Immature natural killer cell (primary cell): ENCODE measurements around the gene TRIP4. TPM values are rescaled to one million over a fixed set of nuclear protein-coding genes. Genes with fewer than 3 reads are reported as not detected.

Source experiments
- DNase-seq, 3 donors: peaks; one replicate each; pipeline ENCODE4 v3.0.0; 2022; ENCODE audit warnings: mixed read lengths in 1 of 3
- H3K27ac Mint-ChIP-seq, 6 donors: one replicate each; pipeline ENCODE4 v1.8.0; 2020; ENCODE audit warnings: mixed read lengths in 6 of 6, mild to moderate bottlenecking in 5 of 6, inconsistent platforms in 4 of 6, moderate library complexity in 3 of 6
- H3K27me3 Mint-ChIP-seq, 3 donors: one replicate each; pipeline ENCODE4 v1.8.0; 2020 to 2021; ENCODE audit warnings: low read depth in 3 of 3, mild to moderate bottlenecking in 3 of 3, mixed read lengths in 3 of 3, moderate library complexity in 3 of 3, inconsistent platforms in 1 of 3
- H3K36me3 Mint-ChIP-seq, 3 donors: one replicate each; pipeline ENCODE4 v1.8.0; 2020; ENCODE audit warnings: mixed read lengths in 3 of 3, inconsistent platforms in 2 of 3, mild to moderate bottlenecking in 2 of 3
- H3K4me1 Mint-ChIP-seq, 2 donors: one replicate each; pipeline ENCODE4 v1.8.0; 2020; ENCODE audit warnings: inconsistent platforms in 2 of 2, mild to moderate bottlenecking in 2 of 2, mixed read lengths in 2 of 2, moderate library complexity in 1 of 2
- H3K4me3 Mint-ChIP-seq, 5 donors: one replicate each; pipeline ENCODE4 v1.8.0; 2020; ENCODE audit warnings: mild to moderate bottlenecking in 5 of 5, mixed read lengths in 5 of 5, inconsistent platforms in 3 of 5, moderate library complexity in 3 of 5
- H3K9me3 Mint-ChIP-seq, 6 donors: one replicate each; pipeline ENCODE4 v1.8.0; 2020; ENCODE audit warnings: mild to moderate bottlenecking in 6 of 6, mixed read lengths in 6 of 6, inconsistent platforms in 4 of 6, moderate library complexity in 3 of 6
- polyA plus RNA-seq, 3 donors: library from polyadenylated mRNA; unstranded; fragments of 300-500 nt; fragmentation: Illumina TruSeq; gene quantifications; one replicate each; pipeline ENCODE4 v1.2.3, GENCODE V29; 2021

TRIP4 gene
- polyA plus RNA-seq, 3 donors from 2014 or later, result 34.6 to 48.2 (median 44.1) TPM

DNA sequence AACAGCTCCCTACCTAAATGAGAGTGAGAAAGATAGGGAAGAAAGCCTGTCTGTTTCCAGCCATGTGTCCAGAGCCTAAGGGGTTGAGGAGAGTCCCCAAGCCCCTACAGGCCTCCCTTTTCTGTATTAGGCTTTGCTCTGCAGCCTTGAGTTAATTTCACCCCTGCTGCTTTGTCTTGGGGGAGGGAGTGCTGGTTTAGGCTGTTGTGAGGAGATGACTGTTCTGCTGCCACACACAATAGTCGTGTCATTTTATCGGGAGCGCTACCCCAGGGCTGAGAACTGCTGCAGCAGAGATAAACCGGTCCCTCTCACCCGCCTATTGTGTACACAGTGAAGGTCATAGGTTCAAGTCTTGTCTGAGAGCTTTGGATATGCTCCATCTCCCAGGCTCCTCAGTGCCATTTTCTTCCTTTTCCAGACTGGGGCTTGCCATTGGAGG, 74.1 kb downstream of the TRIP4 start:
- peak in 1 of 3 donors; percentile 11 for DNase-seq
- Mint-ChIP-seq H3K9me3 (no peaks in the 10 kb centered on the region), H3K4me3 (peak overlapping the region; percentile 87 to 94 (median 93)), H3K36me3 (peaks cover 0 to 3% (median 0%) of the 10 kb centered on the region in 3 donors), H3K27ac (peak overlapping the region; percentile 90 to 95 (median 91)), H3K4me1 (peaks cover 61 to 69% of the 10 kb centered on the region in 2 donors), H3K27me3 (peaks cover 0 to 14% (median 4%) of the 10 kb centered on the region in 3 donors)

DNA sequence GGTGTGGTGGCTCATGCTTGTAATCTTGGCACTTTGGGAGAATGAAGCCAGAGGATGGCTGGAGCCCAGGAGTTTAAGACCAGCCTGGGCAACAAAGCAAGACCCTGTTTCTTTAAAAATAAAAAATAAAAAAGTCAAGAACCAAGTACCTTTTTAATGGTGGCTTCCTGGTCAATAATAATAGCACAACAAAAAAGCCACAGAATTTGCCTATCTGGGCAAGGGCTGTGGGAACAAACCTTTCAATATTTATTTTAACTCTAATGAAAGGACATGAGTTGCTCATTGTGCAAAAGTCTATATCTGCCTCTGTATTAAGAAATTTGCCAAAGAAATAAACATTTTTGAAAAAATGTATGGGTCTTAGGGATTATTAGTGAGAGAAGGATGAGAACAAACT, 74.9 kb downstream of the TRIP4 start:
- no peaks in the 10 kb centered on the region for H3K36me3 Mint-ChIP-seq
- peaks cover 69 to 77% of the 10 kb centered on the region in 2 donors for H3K4me1 Mint-ChIP-seq
- peaks cover 0 to 14% (median 4%) of the 10 kb centered on the region in 3 donors for H3K27me3 Mint-ChIP-seq
- H3K4me3 Mint-ChIP-seq, result peak overlapping the region; percentile 57 to 94 (median 89)
- H3K27ac Mint-ChIP-seq, result peak overlapping the region in 5 of 6 donors; percentile 31 to 93 (median 90)
- DNase-seq, result no peak
- H3K9me3 Mint-ChIP-seq, result no peaks in the 10 kb centered on the region

- Mint-ChIP-seq H3K4me1 (peaks cover 77 to 89% of the 10 kb centered on the region in 2 donors), H3K27ac (peak overlapping the region; percentile 72 to 91 (median 85)), H3K4me3 (peak overlapping the region; percentile 21 to 72 (median 64)), H3K27me3 (peaks cover 0 to 14% (median 4%) of the 10 kb centered on the region in 3 donors), H3K9me3 (no peaks in the 10 kb centered on the region), H3K36me3 (no peaks in the 10 kb centered on the region)
- DNase-seq, result peak in 2 of 3 donors; percentile 11 to 17
Measured at GRCh38 chr15:64464276-64465005, 76.8 kb downstream of the TRIP4 start.

DNA sequence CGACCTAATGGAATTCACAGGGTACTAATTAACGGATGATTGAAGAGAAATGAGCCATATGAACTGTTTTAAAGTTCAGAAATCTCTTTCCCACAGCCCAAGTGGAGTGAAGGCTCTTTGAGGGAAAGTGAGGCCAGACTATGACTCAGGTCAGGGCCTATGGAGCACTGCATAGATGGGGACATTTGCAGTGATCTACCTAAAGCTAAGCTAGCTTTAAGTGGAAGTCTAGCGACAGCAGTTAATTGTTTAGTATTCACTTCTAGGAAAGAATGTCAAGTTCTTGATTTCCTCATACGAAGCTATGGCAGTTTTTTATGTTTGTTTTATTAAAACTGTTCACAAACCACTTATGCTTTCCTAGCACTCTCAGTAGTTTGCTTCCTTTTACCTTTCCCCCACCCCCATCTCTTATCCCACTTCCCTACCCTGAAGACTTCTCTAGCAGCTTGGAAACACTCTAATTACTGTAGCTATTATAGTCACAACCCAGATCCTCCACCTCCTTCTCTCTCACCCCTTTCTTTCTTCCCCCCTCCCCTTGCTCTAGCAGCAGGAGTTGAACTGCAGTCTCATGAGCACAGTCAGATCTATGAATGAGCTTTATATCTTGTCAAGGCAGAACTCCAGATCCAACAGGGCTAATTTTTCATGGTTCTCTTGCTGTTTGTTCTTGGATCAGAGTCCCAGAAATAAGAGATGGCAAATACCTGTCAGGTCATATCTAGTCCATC, 78.9 kb downstream of the TRIP4 start:
- Mint-ChIP-seq H3K27me3 (peaks cover 0 to 4% (median 0%) of the 10 kb centered on the region in 3 donors), H3K9me3 (no peaks in the 10 kb centered on the region), H3K36me3 (no peaks in the 10 kb centered on the region), H3K4me3 (no peak overlapping the region), H3K27ac (peak overlapping the region in 5 of 6 donors; percentile 2 to 19 (median 15)), H3K4me1 (peaks cover 66 to 78% of the 10 kb centered on the region in 2 donors)
- no peak for DNase-seq

- no peaks in the 10 kb centered on the region for H3K9me3 Mint-ChIP-seq
- no peak for DNase-seq
- no peak overlapping the region for H3K27ac Mint-ChIP-seq
- H3K4me3 Mint-ChIP-seq, result no peak overlapping the region
- no peaks in the 10 kb centered on the region for H3K36me3 Mint-ChIP-seq
- peaks cover 0 to 2% (median 2%) of the 10 kb centered on the region in 3 donors for H3K27me3 Mint-ChIP-seq
- peaks cover 33 to 47% of the 10 kb centered on the region in 2 donors for H3K4me1 Mint-ChIP-seq
Measured at GRCh38 chr15:64472161-64472560, 84.5 kb downstream of the TRIP4 start.

- no peak for DNase-seq
- Mint-ChIP-seq H3K9me3 (no peaks in the 10 kb centered on the region), H3K27me3 (peaks cover 0 to 2% (median 2%) of the 10 kb centered on the region in 3 donors), H3K36me3 (no peaks in the 10 kb centered on the region), H3K4me3 (no peak overlapping the region), H3K4me1 (peaks cover 23 to 37% of the 10 kb centered on the region in 2 donors), H3K27ac (no peak overlapping the region)
Measured at GRCh38 chr15:64474846-64475245, 87.2 kb downstream of the TRIP4 start.

DNA sequence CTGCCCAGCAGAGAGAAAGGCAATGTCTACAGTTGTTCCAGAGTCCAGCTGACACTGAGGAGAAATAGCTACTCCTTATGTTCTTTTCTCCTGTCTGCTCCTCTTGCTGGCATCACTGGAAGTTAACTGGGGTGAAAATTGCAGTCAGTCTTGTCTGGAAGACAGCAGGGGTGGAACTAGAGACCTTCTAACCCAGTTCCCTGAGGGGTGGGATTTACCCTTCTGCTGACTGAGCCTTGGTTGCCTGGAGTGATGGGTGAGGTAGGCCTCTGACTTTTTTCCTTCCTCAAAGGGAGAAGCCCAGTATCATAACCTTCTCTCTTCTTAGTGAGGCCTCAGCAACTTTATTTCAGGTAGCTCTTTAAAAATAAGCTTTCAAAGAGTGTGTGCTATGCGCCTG, 88.9 kb downstream of the TRIP4 start:
- DNase-seq, result no peak
- Mint-ChIP-seq H3K9me3 (no peaks in the 10 kb centered on the region), H3K4me3 (no peak overlapping the region), H3K27me3 (peaks cover 0 to 2% (median 2%) of the 10 kb centered on the region in 3 donors), H3K4me1 (peaks cover 25 to 46% of the 10 kb centered on the region in 2 donors), H3K36me3 (no peaks in the 10 kb centered on the region), H3K27ac (peak overlapping the region; percentile 19 to 83 (median 70))

DNA sequence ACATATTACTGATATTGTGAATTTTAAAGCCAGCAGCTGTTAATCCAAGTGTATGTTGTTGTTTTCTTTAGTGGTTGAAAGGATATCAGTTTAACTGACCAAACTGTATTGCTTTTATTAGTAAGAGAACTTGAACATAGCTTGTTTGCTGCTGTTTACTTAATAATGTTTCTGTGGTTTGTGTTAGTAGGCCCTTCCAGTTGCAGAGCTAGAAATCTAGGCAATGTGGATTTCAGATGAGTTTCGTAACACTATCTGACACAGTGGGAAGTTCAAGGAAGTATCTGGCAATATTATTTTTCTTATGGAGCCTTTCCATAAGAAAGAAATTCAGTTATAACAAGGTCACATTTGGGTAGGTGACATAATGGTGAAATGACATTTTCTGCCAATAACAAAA, 91.2 kb downstream of the TRIP4 start:
- Mint-ChIP-seq H3K4me3 (no peak overlapping the region), H3K27ac (peak overlapping the region in 1 of 6 donors; percentile 54)

DNA sequence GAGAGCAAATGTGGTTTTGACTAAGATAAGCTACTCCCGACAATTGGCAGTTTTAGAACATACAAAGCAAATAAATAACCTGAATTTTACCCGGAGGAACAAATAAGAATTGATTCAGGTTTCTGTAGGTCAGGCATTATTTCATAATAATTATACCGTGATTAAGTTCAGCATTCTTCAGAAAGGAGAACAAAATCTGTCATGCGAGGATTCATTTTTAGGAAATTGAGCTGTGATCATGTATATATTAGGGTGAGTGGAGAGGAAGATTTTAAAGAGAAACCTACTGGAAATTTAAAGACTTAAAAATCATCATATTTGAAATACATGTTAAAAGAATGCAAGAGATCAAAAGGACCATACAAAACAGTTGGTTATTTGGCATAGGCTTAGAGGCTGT, 93.3 kb downstream of the TRIP4 start:
- Mint-ChIP-seq H3K4me1 (peaks cover 29 to 52% of the 10 kb centered on the region in 2 donors), H3K4me3 (no peak overlapping the region), H3K27me3 (no peaks in the 10 kb centered on the region), H3K9me3 (no peaks in the 10 kb centered on the region), H3K36me3 (peaks cover 0 to 3% (median 0%) of the 10 kb centered on the region in 3 donors), H3K27ac (peak overlapping the region in 1 of 6 donors; percentile 14)
- DNase-seq, result no peak

More for the DNA sequence above, 91.2 kb downstream of the TRIP4 start:
- Mint-ChIP-seq H3K9me3 (no peaks in the 10 kb centered on the region), H3K27me3 (peaks cover 0 to 2% (median 2%) of the 10 kb centered on the region in 3 donors), H3K36me3 (no peaks in the 10 kb centered on the region), H3K4me1 (peaks cover 26 to 49% of the 10 kb centered on the region in 2 donors)
- no peak for DNase-seq

- no peaks in the 10 kb centered on the region for H3K9me3 Mint-ChIP-seq
- H3K4me1 Mint-ChIP-seq, result peaks cover 12 to 45% of the 10 kb centered on the region in 2 donors
- no peak for DNase-seq
- H3K4me3 Mint-ChIP-seq, result no peak overlapping the region
- peak overlapping the region in 1 of 6 donors; percentile 35 for H3K27ac Mint-ChIP-seq
- peaks cover 0 to 12% (median 9%) of the 10 kb centered on the region in 3 donors for H3K36me3 Mint-ChIP-seq
- no peaks in the 10 kb centered on the region for H3K27me3 Mint-ChIP-seq
Measured at GRCh38 chr15:64483749-64484148, 96.1 kb downstream of the TRIP4 start.

DNA sequence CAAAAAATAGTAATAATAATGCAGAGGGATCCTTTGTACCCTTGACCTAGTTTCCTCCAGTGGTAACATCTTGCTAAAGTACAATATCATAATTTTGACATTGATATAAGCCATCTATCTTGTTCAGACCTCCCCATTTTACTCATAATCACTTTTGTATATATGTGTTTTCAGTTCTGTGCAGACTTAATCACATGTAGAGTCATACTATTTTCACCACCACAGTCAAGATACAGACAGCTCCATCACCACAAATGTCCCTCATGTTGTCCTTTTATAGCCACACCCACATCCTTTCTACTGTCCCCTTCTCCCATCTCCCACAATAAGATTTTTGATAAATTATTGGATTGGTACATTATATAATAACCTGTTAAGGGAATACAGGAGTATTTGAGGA, 98.2 kb downstream of the TRIP4 start:
- Mint-ChIP-seq H3K27ac (peak overlapping the region in 1 of 6 donors; percentile 36), H3K36me3 (peaks cover 0 to 13% (median 13%) of the 10 kb centered on the region in 3 donors), H3K27me3 (no peaks in the 10 kb centered on the region), H3K4me1 (peaks cover 9 to 36% of the 10 kb centered on the region in 2 donors), H3K4me3 (no peak overlapping the region), H3K9me3 (no peaks in the 10 kb centered on the region)
- DNase-seq, result no peak

DNA sequence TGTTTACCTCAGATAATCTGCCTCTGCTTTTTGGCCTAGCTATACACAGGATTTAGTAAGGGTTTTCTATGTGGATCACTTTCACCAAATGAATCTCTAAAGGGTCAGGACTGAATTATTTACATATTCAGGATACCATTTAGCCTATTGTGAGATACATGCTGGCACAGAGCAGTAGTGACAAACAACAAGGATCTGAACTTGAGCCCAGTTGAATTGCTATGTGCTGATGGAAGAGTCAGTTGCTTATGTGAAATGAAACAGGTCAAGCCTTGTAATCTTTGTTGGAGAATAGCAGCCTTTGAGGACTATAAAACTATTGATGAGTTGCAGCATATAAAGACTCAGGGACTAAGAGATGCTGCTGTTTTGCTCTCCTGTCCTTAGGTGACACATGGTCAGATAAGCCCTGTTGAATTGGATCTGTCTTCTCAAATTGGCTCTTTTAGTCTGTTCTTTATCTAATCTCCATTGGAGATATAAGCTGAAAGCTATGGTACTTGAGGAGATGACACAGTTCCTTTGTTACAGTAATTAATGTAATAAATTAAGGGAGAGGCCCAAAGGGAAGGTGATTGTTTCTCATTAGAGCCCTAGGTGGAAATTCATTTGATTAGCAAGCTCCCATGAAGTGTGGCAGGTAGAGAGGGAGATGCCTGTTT, 103.1 kb downstream of the TRIP4 start:
- peaks cover 3 to 31% of the 10 kb centered on the region in 2 donors for H3K4me1 Mint-ChIP-seq
- peak overlapping the region in 2 of 6 donors; percentile 25 to 41 for H3K27ac Mint-ChIP-seq
- peaks cover 0 to 16% (median 12%) of the 10 kb centered on the region in 3 donors for H3K36me3 Mint-ChIP-seq
- H3K27me3 Mint-ChIP-seq, result no peaks in the 10 kb centered on the region
- DNase-seq, result no peak
- H3K9me3 Mint-ChIP-seq, result no peaks in the 10 kb centered on the region
- H3K4me3 Mint-ChIP-seq, result no peak overlapping the region

GRCh38 chr15:64493641-64494040, 106.0 kb downstream of the TRIP4 start:
- Mint-ChIP-seq H3K4me3 (no peak overlapping the region), H3K9me3 (no peaks in the 10 kb centered on the region), H3K4me1 (peaks cover 7 to 21% of the 10 kb centered on the region in 2 donors), H3K27ac (peak overlapping the region in 1 of 6 donors; percentile 9), H3K36me3 (peaks cover 3 to 17% (median 6%) of the 10 kb centered on the region in 3 donors), H3K27me3 (peaks cover 0 to 1% (median 0%) of the 10 kb centered on the region in 3 donors)
- no peak for DNase-seq
